ENCODE measurements around the gene FBXL13. TPM values are rescaled to one million over a fixed set of nuclear protein-coding genes. Genes with fewer than 3 reads are reported as not detected.
"Not testable (repeated sequence)": the region's sequence is repeated elsewhere in the genome, so short reads cannot be mapped to it uniquely, and the experiment has no call there.

The FBXL13 gene
- total RNA-seq, 1 donor: 2.2 TPM

GRCh38 chr7:102794567-102794966, 280.0 kb downstream of the FBXL13 start:
- H2AFZ ChIP-seq (ENCODE audit: low read length); H3K27ac ChIP-seq (ENCODE audit: low read depth, low read length); H3K36me3 ChIP-seq (ENCODE audit: insufficient read depth, low read length); H3K9me3 ChIP-seq (ENCODE audit: low read depth, low read length); DNase-seq (ENCODE audit: insufficient read length, low spot score, missing footprints); H3K4me2 ChIP-seq (ENCODE audit: insufficient read depth, low read length); H3K79me2 ChIP-seq (ENCODE audit: insufficient read depth, low read length); H3K27me3 ChIP-seq (ENCODE audit: insufficient read depth, low read length); H3K4me3 ChIP-seq (ENCODE audit: insufficient read depth, low read length); H3K4me1 ChIP-seq (ENCODE audit: insufficient read depth, low read length); H4K20me1 ChIP-seq (ENCODE audit: insufficient read depth, low read length): not testable (repeated sequence)

DNA sequence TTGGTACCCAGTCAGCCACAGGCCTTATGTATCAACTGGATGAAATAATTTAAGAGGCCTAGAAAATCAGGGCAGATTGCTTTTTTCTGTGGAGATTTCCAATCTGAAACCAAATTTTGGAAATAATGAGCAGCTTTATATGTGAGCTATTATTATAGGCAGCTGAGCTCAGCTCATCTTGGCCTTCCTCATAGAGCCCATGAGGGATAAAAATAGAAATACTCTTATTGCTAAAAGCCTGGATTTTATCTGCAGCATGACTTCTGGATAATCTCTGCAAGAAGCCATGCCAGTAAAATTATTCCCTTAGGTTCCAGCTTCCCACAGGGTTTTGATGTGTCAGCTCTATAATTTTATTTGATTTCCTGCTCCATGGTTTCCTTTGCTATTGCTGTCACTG, 282.8 kb downstream of the FBXL13 start:
- not testable (repeated sequence) for H3K9me3 ChIP-seq (ENCODE audit: low read depth, low read length); H3K36me3 ChIP-seq (ENCODE audit: insufficient read depth, low read length); H3K27ac ChIP-seq (ENCODE audit: low read depth, low read length); H3K4me2 ChIP-seq (ENCODE audit: insufficient read depth, low read length); H3K27me3 ChIP-seq (ENCODE audit: insufficient read depth, low read length); H3K4me1 ChIP-seq (ENCODE audit: insufficient read depth, low read length); H3K79me2 ChIP-seq (ENCODE audit: insufficient read depth, low read length); H4K20me1 ChIP-seq (ENCODE audit: insufficient read depth, low read length); H3K4me3 ChIP-seq (ENCODE audit: insufficient read depth, low read length); DNase-seq (ENCODE audit: insufficient read length, low spot score, missing footprints); H2AFZ ChIP-seq (ENCODE audit: low read length)

- not testable (repeated sequence) for H3K79me2 ChIP-seq (ENCODE audit: insufficient read depth, low read length); H3K27me3 ChIP-seq (ENCODE audit: insufficient read depth, low read length); H3K36me3 ChIP-seq (ENCODE audit: insufficient read depth, low read length); H3K4me1 ChIP-seq (ENCODE audit: insufficient read depth, low read length); H2AFZ ChIP-seq (ENCODE audit: low read length); DNase-seq (ENCODE audit: insufficient read length, low spot score, missing footprints); H3K27ac ChIP-seq (ENCODE audit: low read depth, low read length); H3K4me2 ChIP-seq (ENCODE audit: insufficient read depth, low read length); H3K4me3 ChIP-seq (ENCODE audit: insufficient read depth, low read length); H4K20me1 ChIP-seq (ENCODE audit: insufficient read depth, low read length); H3K9me3 ChIP-seq (ENCODE audit: low read depth, low read length)
These were observed 283.2 kb downstream of the FBXL13 start for GRCh38 chr7:102791367-102791766.

DNA sequence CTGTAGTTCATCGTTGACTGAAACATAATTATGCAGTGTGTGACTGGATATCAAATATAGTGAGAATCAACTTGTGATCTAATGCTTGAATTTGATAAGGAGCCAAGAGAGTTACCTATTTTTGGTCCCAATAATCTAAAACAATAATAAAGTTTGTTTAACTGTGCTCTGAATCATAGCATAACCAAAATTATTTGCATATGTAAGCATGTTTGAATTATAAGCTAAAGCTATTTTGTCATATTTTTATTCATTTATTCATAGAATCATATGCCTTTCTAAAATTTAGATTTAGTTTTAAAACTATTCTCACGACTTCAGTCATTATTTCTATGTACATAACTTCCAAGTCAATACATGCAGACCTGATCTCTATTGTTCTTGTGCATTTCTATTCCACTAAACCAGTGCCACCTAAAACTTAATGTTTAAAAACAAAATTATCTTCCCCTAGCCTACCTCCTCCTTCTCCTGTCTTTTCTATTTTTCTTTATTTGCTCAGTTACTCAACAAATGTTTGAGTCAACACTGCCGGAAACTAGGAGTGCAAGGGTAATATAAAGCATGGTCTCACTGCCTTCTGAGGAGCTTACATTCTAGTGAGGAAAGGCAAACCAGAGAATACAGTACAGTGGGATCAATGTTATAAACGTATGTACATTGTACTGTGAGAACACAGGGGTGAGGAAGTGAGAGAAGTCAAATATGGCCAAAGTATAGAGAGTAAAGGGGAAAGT, 284.1 kb downstream of the FBXL13 start:
- not testable (repeated sequence) for H3K27ac ChIP-seq (ENCODE audit: low read depth, low read length); DNase-seq (ENCODE audit: insufficient read length, low spot score, missing footprints); H3K27me3 ChIP-seq (ENCODE audit: insufficient read depth, low read length); H3K36me3 ChIP-seq (ENCODE audit: insufficient read depth, low read length); H4K20me1 ChIP-seq (ENCODE audit: insufficient read depth, low read length); H3K4me2 ChIP-seq (ENCODE audit: insufficient read depth, low read length); H3K9me3 ChIP-seq (ENCODE audit: low read depth, low read length); H3K4me1 ChIP-seq (ENCODE audit: insufficient read depth, low read length); H3K4me3 ChIP-seq (ENCODE audit: insufficient read depth, low read length); H2AFZ ChIP-seq (ENCODE audit: low read length); H3K79me2 ChIP-seq (ENCODE audit: insufficient read depth, low read length)

DNA sequence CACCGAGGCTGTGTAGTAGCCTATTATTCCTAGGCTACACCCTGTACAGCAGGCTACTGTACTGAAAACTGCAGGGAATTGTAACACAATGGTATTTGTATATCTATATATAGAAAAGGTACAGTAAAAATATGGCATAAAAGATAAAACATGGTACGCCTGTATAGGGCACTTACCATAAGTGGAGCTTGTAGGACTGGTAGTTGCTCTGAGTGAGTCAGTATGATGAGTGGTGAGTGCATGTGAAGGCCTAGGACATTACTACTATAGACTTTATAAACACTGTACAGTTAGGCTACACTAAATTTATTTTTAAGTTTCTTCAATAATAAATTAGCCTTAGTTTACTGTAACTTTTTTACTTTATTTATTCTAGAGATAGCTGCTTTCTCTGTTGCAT, 285.8 kb downstream of the FBXL13 start:
- not testable (repeated sequence) for H3K79me2 ChIP-seq (ENCODE audit: insufficient read depth, low read length); H3K9me3 ChIP-seq (ENCODE audit: low read depth, low read length); H4K20me1 ChIP-seq (ENCODE audit: insufficient read depth, low read length); H3K4me1 ChIP-seq (ENCODE audit: insufficient read depth, low read length); H3K4me3 ChIP-seq (ENCODE audit: insufficient read depth, low read length); H3K36me3 ChIP-seq (ENCODE audit: insufficient read depth, low read length); H3K27ac ChIP-seq (ENCODE audit: low read depth, low read length); H3K27me3 ChIP-seq (ENCODE audit: insufficient read depth, low read length); DNase-seq (ENCODE audit: insufficient read length, low spot score, missing footprints); H2AFZ ChIP-seq (ENCODE audit: low read length); H3K4me2 ChIP-seq (ENCODE audit: insufficient read depth, low read length)

GRCh38 chr7:102780926-102781325, 293.7 kb downstream of the FBXL13 start:
- not testable (repeated sequence) for H3K27me3 ChIP-seq (ENCODE audit: insufficient read depth, low read length); H3K4me2 ChIP-seq (ENCODE audit: insufficient read depth, low read length); H3K4me3 ChIP-seq (ENCODE audit: insufficient read depth, low read length); DNase-seq (ENCODE audit: insufficient read length, low spot score, missing footprints); H3K36me3 ChIP-seq (ENCODE audit: insufficient read depth, low read length); H3K9me3 ChIP-seq (ENCODE audit: low read depth, low read length); H3K79me2 ChIP-seq (ENCODE audit: insufficient read depth, low read length); H3K27ac ChIP-seq (ENCODE audit: low read depth, low read length); H4K20me1 ChIP-seq (ENCODE audit: insufficient read depth, low read length); H2AFZ ChIP-seq (ENCODE audit: low read length); H3K4me1 ChIP-seq (ENCODE audit: insufficient read depth, low read length)

DNA sequence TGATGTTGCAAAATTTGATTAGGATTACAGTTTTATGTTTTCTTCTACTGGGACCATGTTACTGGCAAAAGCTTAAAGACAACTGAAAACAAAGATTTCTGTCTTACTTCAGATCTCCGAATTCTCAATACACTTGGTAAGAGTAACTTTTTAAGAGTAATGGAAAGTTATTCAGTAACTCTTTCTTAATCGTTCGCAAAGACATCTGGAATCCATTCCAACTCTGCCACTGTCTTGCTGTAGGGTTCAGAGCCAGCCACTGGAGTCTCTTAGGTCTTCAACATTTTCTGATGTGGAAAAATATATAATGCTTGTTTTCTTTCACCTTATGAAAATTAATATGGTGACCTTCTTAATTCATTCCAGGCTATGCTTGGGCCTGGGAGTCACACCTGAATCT, 295.9 kb downstream of the FBXL13 start:
- H3K4me2 ChIP-seq (ENCODE audit: insufficient read depth, low read length); H3K36me3 ChIP-seq (ENCODE audit: insufficient read depth, low read length); H3K27me3 ChIP-seq (ENCODE audit: insufficient read depth, low read length); H3K4me1 ChIP-seq (ENCODE audit: insufficient read depth, low read length); H3K9me3 ChIP-seq (ENCODE audit: low read depth, low read length); H3K79me2 ChIP-seq (ENCODE audit: insufficient read depth, low read length); H4K20me1 ChIP-seq (ENCODE audit: insufficient read depth, low read length); H3K4me3 ChIP-seq (ENCODE audit: insufficient read depth, low read length); H3K27ac ChIP-seq (ENCODE audit: low read depth, low read length); H2AFZ ChIP-seq (ENCODE audit: low read length); DNase-seq (ENCODE audit: insufficient read length, low spot score, missing footprints): not testable (repeated sequence)

- not testable (repeated sequence) for H3K36me3 ChIP-seq (ENCODE audit: insufficient read depth, low read length); H3K4me1 ChIP-seq (ENCODE audit: insufficient read depth, low read length); H3K27me3 ChIP-seq (ENCODE audit: insufficient read depth, low read length); H3K4me2 ChIP-seq (ENCODE audit: insufficient read depth, low read length); H4K20me1 ChIP-seq (ENCODE audit: insufficient read depth, low read length); H3K79me2 ChIP-seq (ENCODE audit: insufficient read depth, low read length); H3K27ac ChIP-seq (ENCODE audit: low read depth, low read length); DNase-seq (ENCODE audit: insufficient read length, low spot score, missing footprints); H2AFZ ChIP-seq (ENCODE audit: low read length); H3K9me3 ChIP-seq (ENCODE audit: low read depth, low read length); H3K4me3 ChIP-seq (ENCODE audit: insufficient read depth, low read length)
These were observed 298.4 kb downstream of the FBXL13 start for GRCh38 chr7:102776217-102776616.

GRCh38 chr7:102770467-102770866, 304.1 kb downstream of the FBXL13 start:
- not testable (repeated sequence) for H3K4me3 ChIP-seq (ENCODE audit: insufficient read depth, low read length); H3K4me2 ChIP-seq (ENCODE audit: insufficient read depth, low read length); H3K9me3 ChIP-seq (ENCODE audit: low read depth, low read length); H3K27ac ChIP-seq (ENCODE audit: low read depth, low read length); H3K36me3 ChIP-seq (ENCODE audit: insufficient read depth, low read length); H2AFZ ChIP-seq (ENCODE audit: low read length); H4K20me1 ChIP-seq (ENCODE audit: insufficient read depth, low read length); H3K27me3 ChIP-seq (ENCODE audit: insufficient read depth, low read length); H3K4me1 ChIP-seq (ENCODE audit: insufficient read depth, low read length); DNase-seq (ENCODE audit: insufficient read length, low spot score, missing footprints); H3K79me2 ChIP-seq (ENCODE audit: insufficient read depth, low read length)

Measured in osteoblast (primary cell).